Measurements from ENCODE around the gene PIMREG.

- no peak for TF ChIP-seq POLR2AphosphoS5 (IDR thresholded peaks at IDR 0.05; ENCODE audit: low read depth, low read length)
- TF ChIP-seq REST (IDR thresholded peaks at IDR 0.05; ENCODE audit: insufficient read depth in 1 of 2, low read depth in 2 of 2, low read length in 1 of 2): no peak
- TF ChIP-seq, protein P1, sequence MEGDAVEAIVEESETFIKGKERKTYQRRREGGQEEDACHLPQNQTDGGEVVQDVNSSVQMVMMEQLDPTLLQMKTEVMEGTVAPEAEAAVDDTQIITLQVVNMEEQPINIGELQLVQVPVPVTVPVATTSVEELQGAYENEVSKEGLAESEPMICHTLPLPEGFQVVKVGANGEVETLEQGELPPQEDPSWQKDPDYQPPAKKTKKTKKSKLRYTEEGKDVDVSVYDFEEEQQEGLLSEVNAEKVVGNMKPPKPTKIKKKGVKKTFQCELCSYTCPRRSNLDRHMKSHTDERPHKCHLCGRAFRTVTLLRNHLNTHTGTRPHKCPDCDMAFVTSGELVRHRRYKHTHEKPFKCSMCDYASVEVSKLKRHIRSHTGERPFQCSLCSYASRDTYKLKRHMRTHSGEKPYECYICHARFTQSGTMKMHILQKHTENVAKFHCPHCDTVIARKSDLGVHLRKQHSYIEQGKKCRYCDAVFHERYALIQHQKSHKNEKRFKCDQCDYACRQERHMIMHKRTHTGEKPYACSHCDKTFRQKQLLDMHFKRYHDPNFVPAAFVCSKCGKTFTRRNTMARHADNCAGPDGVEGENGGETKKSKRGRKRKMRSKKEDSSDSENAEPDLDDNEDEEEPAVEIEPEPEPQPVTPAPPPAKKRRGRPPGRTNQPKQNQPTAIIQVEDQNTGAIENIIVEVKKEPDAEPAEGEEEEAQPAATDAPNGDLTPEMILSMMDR (IDR thresholded peaks at IDR 0.05): no peak
- TF ChIP-seq TCF7L2 (IDR thresholded peaks at IDR 0.05; ENCODE audit: low read depth, low read length): no peak
- TF ChIP-seq SIN3A (IDR thresholded peaks at IDR 0.05; ENCODE audit: borderline replicate concordance, insufficient read depth, low read depth, low read length): no peak
Measured at GRCh38 chr17:6478486-6478885, 34.2 kb downstream of the PIMREG start.
